HepG2 (cell line): ENCODE measurements around the gene BABAM2. TPM values are rescaled to one million over a fixed set of nuclear protein-coding genes. Genes with fewer than 3 reads are reported as not detected.

Experiments used
- ATAC-seq: fragments of 200-7000 bp; cut with Tn5 transposase; 3 replicates; pipeline ENCODE4 v1.9.1; 2020; ENCODE audit warnings: mild to moderate bottlenecking, moderate library complexity
- BruUV-seq: library from RNA; stranded (reverse); fragments of 400-500 nt; replicated peaks from 2 replicates; lab custom pipeline; 2021; lab: Mats Ljungman, UMichigan
- CTCF ChIA-PET: fragments of 300-600 bp; formaldehyde crosslinking; extraction: SDS; loops from one replicate; lab custom pipeline; 2021; ENCODE audit warnings: low total read pairs, inconsistent platforms, low intra/inter-chr PET ratio; lab: Yijun Ruan, JAX
- POLR2A ChIA-PET: fragments of 350-600 bp; sonication (Branson Sonifier 250); formaldehyde crosslinking; loops from one replicate; lab custom pipeline; 2020; ENCODE audit warnings: antibody characterized with exemption, inconsistent platforms; lab: Yijun Ruan, JAX
- DNase-seq: peaks from one replicate; pipeline ENCODE4 v3.0.0-alpha.2; 2015; ENCODE audit warnings: low spot score
- FAIRE-seq: peaks from 3 replicates; lab custom pipeline; 2011; peaks lifted over from hg19 to GRCh38; lab: Jason Lieb, UNC
- H2AFZ ChIP-seq: one replicate; pipeline ENCODE4 v1.6.1; 2011; ENCODE audit warnings: low read length, inconsistent platforms
- H3K27ac ChIP-seq: fragments of 300-600 bp; 3 replicates; pipeline ENCODE4 v1.8.0; 2011; ENCODE audit warnings: mixed run types, mild to moderate bottlenecking, mixed read lengths, low read length, inconsistent platforms; ENCODE audit not compliant: insufficient read depth; ENCODE audit errors: extremely low read length
- H3K27me3 ChIP-seq, 2 experiments: fragments of 200-600 bp in 1 of 2; 2 replicates in 1 of 2; 3 replicates in 1 of 2; pipeline versions ENCODE4 v1.6.0 to v1.8.0; 2011; ENCODE audit warnings: low read length in 2 of 2, mild to moderate bottlenecking in 2 of 2, moderate library complexity in 2 of 2, inconsistent platforms in 1 of 2; ENCODE audit not compliant: insufficient read depth in 2 of 2, control insufficient read depth in 1 of 2
- H3K36me3 ChIP-seq, 2 experiments: fragments of 200-600 bp in 1 of 2; replicated peaks in 1 of 2; 2 replicates in 1 of 2; 3 replicates in 1 of 2; pipeline versions ENCODE4 v1.5.1 to v1.8.0; 2011; ENCODE audit warnings: low read length in 2 of 2, inconsistent platforms in 1 of 2; ENCODE audit not compliant: insufficient read depth in 2 of 2, control insufficient read depth in 1 of 2
- H3K4me1 ChIP-seq: 2 replicates; pipeline ENCODE4 v1.5.1; 2012; ENCODE audit warnings: low read length, inconsistent platforms; ENCODE audit not compliant: insufficient read depth
- H3K4me2 ChIP-seq: 2 replicates; pipeline ENCODE4 v1.6.0; 2011; ENCODE audit warnings: low read depth, low read length, inconsistent platforms
- H3K4me3 ChIP-seq, 3 experiments: fragments of 200-600 bp in 1 of 3; sonication (generic), shearing (Covaris generic) in 1 of 3; replicated peaks in 1 of 3; 2 replicates each; pipeline ENCODE4 v1.5.1; 2011 to 2016; ENCODE audit warnings: low read length in 3 of 3, inconsistent platforms in 2 of 3, low read depth in 2 of 3, mild to moderate bottlenecking in 2 of 3, control low read depth in 1 of 3, mixed read lengths in 1 of 3; ENCODE audit not compliant: insufficient read depth in 1 of 3
- H3K79me2 ChIP-seq: one replicate; pipeline ENCODE4 v1.6.1; 2011; ENCODE audit warnings: low read length, inconsistent platforms; ENCODE audit not compliant: insufficient read depth
- H3K9ac ChIP-seq: 2 replicates; pipeline ENCODE4 v1.6.0; 2011; ENCODE audit warnings: mild to moderate bottlenecking, low read depth, low read length, inconsistent platforms; ENCODE audit not compliant: insufficient read depth
- H3K9me3 ChIP-seq: 2 replicates; pipeline ENCODE4 v1.5.1; 2012; ENCODE audit warnings: mild to moderate bottlenecking, low read length
- H4K20me1 ChIP-seq: 2 replicates; pipeline ENCODE4 v1.6.0; 2011; ENCODE audit warnings: inconsistent platforms, mild to moderate bottlenecking, low read length, moderate library complexity; ENCODE audit not compliant: insufficient read depth
- LBX2 ChIP-seq: sonication (generic); formaldehyde crosslinking; IDR thresholded peaks from 2 replicates; pipeline ENCODE4 v1.5.0; 2020; ENCODE audit warnings: missing genetic modification reagents, mild to moderate bottlenecking, borderline replicate concordance
- NCOA5 ChIP-seq: sonication (generic); formaldehyde crosslinking; IDR thresholded peaks from 2 replicates; pipeline ENCODE4 v1.4.0; 2020; ENCODE audit warnings: missing genetic modification reagents
- SALL2 ChIP-seq: sonication (generic); formaldehyde crosslinking; IDR thresholded peaks from 2 replicates; pipeline ENCODE4 v1.8.1; 2023; ENCODE audit warnings: mild to moderate bottlenecking, missing genetic modification reagents, inconsistent platforms
- TAF15 ChIP-seq: fragments of 200-400 bp; formaldehyde crosslinking; IDR thresholded peaks from one replicate; pipeline ENCODE4 v1.6.1; 2018; ENCODE audit warnings: mild to moderate bottlenecking, low read depth, low read length; ENCODE audit not compliant: poor library complexity, severe bottlenecking
- ZEB1 ChIP-seq: IDR thresholded peaks from 2 replicates; pipeline ENCODE4 v1.6.1; 2012; ENCODE audit warnings: mild to moderate bottlenecking, low read depth, inconsistent platforms; ENCODE audit not compliant: insufficient replicate concordance
- ZFP36L1 ChIP-seq: sonication (generic); formaldehyde crosslinking; IDR thresholded peaks from 2 replicates; pipeline ENCODE4 v1.8.0; 2022; ENCODE audit warnings: mild to moderate bottlenecking, missing genetic modification reagents, moderate library complexity
- ZKSCAN5 ChIP-seq: sonication (generic); formaldehyde crosslinking; IDR thresholded peaks from 2 replicates; pipeline ENCODE4 v1.5.1; 2020; ENCODE audit warnings: mild to moderate bottlenecking, missing genetic modification reagents
- ZNF138 ChIP-seq: sonication (generic); formaldehyde crosslinking; IDR thresholded peaks from 2 replicates; pipeline ENCODE4 v1.5.0; 2020; ENCODE audit warnings: mild to moderate bottlenecking, low read depth, missing genetic modification reagents
- WGBS: methylation state at CpG from one replicate; pipeline ENCODE4 v1.1.6; 2017; ENCODE audit warnings: low lambda C conversion rate; 5-methylcytosine and 5-hydroxymethylcytosine counted together
- in situ Hi-C: cut with HindIII; loops from 2 replicates; pipeline ENCODE4 v1.10.0; 2017; ENCODE audit warnings: low pct_unique_long_range_greater_than_20kb; ENCODE audit not compliant: extremely low pct_ligation_motif_present
- intact Hi-C: fragments of 100-400 bp; cut with micrococcal nuclease; formaldehyde crosslinking; loops from one replicate; pipeline ENCODE4 v1.10.0; 2022; ENCODE audit not compliant: unreplicated experiment
- polyA plus RNA-seq, 8 experiments: library from polyadenylated mRNA; depleted of rRNA in 3 of 8; stranded (reverse) in 7 of 8; unstranded in 1 of 8; fragments of >200 nt; fragmentation: Illumina TruSeq in 4 of 8; extraction: Trizol in 4 of 8; gene quantifications; 2 replicates each; pipeline versions ENCODE4 v1.2.1 to v1.2.3, GENCODE V29; 2011 to 2016; ENCODE audit warnings: low read depth in 4 of 8, missing spikeins in 1 of 8, mixed read lengths in 1 of 8; ENCODE audit not compliant: insufficient read depth in 1 of 8
- total RNA-seq, 5 experiments: library from RNA; depleted of rRNA; stranded (reverse); fragments of >200 nt; fragmentation: Illumina TruSeq; extraction: Trizol; gene quantifications; 2 replicates each; pipeline ENCODE4 v1.2.3, GENCODE V29; 2016; ENCODE audit warnings: low read depth in 1 of 5
- TF ChIP-seq, protein P1 (sequence below): sonication (generic); formaldehyde crosslinking; IDR thresholded peaks from 2 replicates; pipeline ENCODE4 v1.5.0; 2020; ENCODE audit warnings: missing genetic modification reagents

The BABAM2 gene
- total and polyA plus RNA-seq, 2 of the 13 experiments (the other 11 are each of a cell fraction or from before 2014, with no cell fraction given): 24.9 to 28.0 TPM

DNA sequence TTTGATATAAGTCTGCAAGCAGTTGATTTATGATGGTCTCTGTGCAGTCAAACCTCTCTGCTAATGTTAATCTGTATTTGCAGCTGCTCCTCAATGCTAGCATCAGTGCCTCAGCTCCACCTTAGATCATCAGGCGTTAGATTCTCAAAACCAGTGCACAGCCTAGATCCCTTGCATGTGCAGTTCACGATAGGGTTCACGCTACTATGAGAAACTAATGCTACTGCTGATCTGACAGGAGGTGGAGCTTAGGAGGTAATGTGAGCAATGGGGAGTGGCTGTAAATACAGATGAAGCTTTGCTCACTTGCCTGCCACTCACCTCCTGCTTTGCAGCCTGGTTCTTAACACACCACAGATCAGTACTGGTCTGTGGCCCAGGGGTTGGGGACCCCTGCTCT is 18.7 kb upstream of the BABAM2 start:
- DNase-seq (no peak), ATAC-seq (no peak), FAIRE-seq (no peak)
- Histone ChIP-seq H2AFZ (no peak overlapping the region), H3K36me3 (no peaks in the 10 kb centered on the region; a peak in 1 of 5 replicates), H3K9me3 (peaks cover 10% of the 10 kb centered on the region), H3K4me3 (no peak overlapping the region), H4K20me1 (no peaks in the 10 kb centered on the region), H3K4me2 (no peak overlapping the region), H3K4me1 (peaks cover 30% of the 10 kb centered on the region), H3K27ac (no peak overlapping the region), H3K27me3 (no peaks in the 10 kb centered on the region), H3K79me2 (no peaks in the 10 kb centered on the region), H3K9ac (no peak overlapping the region)
- TF ChIP-seq ZEB1: no peak
- TF ChIP-seq ZKSCAN5 (CRISPR knock-in tag): peak; percentile 90
- no peak for TF ChIP-seq NCOA5 (CRISPR knock-in tag)
- intact Hi-C loops: no loop called here
- no TSS peak for BruUV-seq
- in situ Hi-C loops: no loop called here
- ChIA-PET CTCF (no interaction called here), POLR2A (interaction anchor here (0.9 to 1.3 kb wide), 3 partner anchors 19 to 119 kb away, joined by 3 read pairs; partner anchors contain the start of genes BABAM2 and RBKS)
- 91% methylated on average over 3 of the region's 3 CpGs for WGBS

DNA sequence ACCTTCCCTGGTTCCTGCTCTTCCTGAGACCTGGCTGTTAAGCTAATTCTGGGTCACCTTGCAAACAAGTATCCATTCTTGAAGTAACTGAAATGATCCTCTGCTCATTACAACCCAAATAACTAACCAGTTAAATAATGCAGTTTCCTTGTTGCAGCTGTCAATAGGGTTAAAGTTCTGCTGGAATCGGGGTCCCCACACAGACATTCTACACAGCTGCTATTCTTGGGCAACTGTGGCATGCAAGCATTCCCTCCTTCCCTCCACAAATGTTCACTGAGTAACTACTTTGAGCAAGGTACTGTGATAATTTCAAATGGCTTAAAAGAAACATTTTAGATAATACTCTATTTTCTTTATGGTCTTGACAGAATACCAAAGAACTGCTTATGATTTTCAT is 17.4 kb upstream of the BABAM2 start:
- no peak overlapping the region for H2AFZ ChIP-seq
- H3K4me1 ChIP-seq: peaks cover 30% of the 10 kb centered on the region
- ChIA-PET POLR2A (interaction anchor here (1.0 to 1.3 kb wide), 3 partner anchors 17 to 120 kb away, joined by 3 to 4 read pairs (median 3); partner anchors contain the start of genes BABAM2 and RBKS), CTCF (no interaction called here)
- ATAC-seq (no peak), FAIRE-seq (no peak), DNase-seq (no peak)
- H3K27ac ChIP-seq: no peak overlapping the region
- no peaks in the 10 kb centered on the region; a peak in 1 of 5 replicates for H3K36me3 ChIP-seq
- H3K4me2 ChIP-seq: no peak overlapping the region
- no peak overlapping the region for H3K9ac ChIP-seq
- BruUV-seq: no TSS peak
- TF ChIP-seq SALL2 (CRISPR knock-in tag): no peak
- no peak for TF ChIP-seq ZFP36L1 (CRISPR knock-in tag)
- TF ChIP-seq, protein P1, sequence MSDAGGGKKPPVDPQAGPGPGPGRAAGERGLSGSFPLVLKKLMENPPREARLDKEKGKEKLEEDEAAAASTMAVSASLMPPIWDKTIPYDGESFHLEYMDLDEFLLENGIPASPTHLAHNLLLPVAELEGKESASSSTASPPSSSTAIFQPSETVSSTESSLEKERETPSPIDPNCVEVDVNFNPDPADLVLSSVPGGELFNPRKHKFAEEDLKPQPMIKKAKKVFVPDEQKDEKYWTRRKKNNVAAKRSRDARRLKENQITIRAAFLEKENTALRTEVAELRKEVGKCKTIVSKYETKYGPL (CRISPR knock-in tag): no peak
- TF ChIP-seq ZNF138 (CRISPR knock-in tag): no peak
- TF ChIP-seq TAF15: no peak
- TF ChIP-seq LBX2 (CRISPR knock-in tag): no peak
- no peaks in the 10 kb centered on the region for H3K27me3 ChIP-seq
- no peak overlapping the region for H3K4me3 ChIP-seq
- H3K79me2 ChIP-seq: no peaks in the 10 kb centered on the region
- in situ Hi-C loops (no loop called here), intact Hi-C loops (no loop called here)
- WGBS: 44% methylated on average over 1 of the region's 1 CpG
- H4K20me1 ChIP-seq: no peaks in the 10 kb centered on the region
- H3K9me3 ChIP-seq: peaks cover 13% of the 10 kb centered on the region
